NCI-H1417 (cell line): ENCODE results near the gene ZKSCAN8.

Experiments
- DNase-seq, 3 experiments: peaks; one replicate each; lab custom pipeline; 2025; lab: John Stamatoyannopoulos, UW

ZKSCAN8 gene

GRCh38 chr6:28206928-28207509, 65.3 kb downstream of the ZKSCAN8 start:
- DNase-seq, result no peak

DNA sequence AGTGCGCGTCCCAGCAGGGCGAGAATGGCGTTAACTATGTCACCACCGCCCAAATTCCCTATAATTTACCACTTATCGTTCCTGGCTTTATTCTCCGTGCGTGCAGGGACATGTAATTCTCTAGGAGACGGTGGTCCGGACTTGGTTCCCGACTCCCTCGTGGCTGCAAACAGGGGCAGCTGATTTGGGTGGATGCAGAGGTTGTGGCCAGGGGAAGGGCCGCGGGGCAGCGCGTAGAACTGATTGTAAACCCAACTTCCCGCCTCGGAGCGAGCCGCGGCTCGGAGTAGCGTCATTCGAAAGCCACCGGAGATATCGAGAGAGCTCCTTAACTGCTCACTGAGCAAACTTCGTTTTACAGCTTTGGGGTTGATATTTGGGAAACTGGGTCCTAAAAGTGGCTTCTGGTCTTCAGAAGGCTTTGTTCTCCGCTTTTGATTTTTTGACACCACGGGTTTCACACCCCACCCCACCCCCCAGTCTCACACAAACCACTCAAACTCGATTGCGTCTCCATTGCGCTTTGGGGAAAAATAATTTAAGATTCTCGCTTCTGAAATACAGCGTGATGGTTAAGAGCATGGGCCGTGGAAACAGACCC, 65.9 kb downstream of the ZKSCAN8 start:
- DNase-seq, result peak in 1 of 3 experiments; percentile 7

DNA sequence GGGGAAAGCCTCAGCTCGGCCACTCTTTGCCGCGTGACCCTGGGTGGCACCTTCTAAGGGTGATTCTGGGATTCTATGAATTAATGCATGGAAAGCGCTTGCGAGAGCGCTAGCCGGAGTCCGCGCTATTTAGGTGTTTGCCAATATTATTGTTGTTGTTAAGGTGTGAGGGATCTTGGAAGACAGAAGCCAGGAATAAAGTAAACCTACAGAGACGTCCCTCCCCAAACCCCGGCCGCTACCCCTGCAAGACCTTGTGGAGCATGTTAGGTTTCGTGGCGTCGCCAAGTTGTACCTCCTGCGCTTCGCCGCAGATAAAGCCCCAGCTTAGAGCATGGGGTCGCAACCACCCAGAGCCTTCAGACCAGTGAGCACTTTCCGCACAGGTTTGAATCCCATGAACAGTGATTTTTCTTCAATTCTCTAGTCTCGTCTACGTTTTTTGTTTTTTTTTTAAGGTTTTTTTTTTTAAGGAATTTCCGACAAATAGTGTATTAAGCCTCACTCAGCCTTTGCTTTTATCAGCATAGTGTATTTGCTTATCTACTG, 66.5 kb downstream of the ZKSCAN8 start:
- DNase-seq, result no peak
